Activated CD4-positive, alpha-beta T cell treated with anti-CD3 and anti-CD28 coated beads for 24 hours (primary cell): ENCODE results near the gene ST3GAL4.

Experiments used
- DNase-seq, 2 donors: peaks; one replicate each; pipeline ENCODE4 v3.0.0-alpha.2; 2020; ENCODE audit warnings: low read depth in 2 of 2

The ST3GAL4 gene

DNA sequence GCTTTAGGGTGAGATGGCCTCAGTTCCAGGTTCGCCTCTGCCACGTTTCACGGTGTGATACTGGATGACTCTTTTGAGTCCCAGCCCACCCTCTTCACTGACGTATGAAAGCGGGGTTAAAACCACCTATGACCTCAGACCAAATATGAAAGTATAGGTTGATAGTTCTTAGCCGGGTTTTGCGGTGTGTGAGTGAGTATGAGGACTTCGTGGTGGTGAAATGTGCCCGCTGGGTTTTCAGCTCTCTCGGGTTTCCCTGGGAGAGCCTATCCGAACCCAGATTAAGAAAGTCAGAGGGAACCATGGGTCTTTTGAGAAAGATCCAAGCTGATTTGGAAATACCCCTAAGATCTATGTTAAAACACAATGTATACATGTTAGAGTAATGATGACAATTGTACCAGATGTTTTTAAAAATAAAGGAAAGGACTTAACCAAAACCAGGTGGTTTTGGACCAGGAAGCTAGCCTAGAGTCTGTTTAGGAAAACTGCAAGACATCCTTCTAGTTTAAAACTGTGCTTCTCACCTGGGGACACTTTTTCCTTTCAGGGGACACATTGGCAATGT lies 25.8 kb upstream of the ST3GAL4 start:
- DNase-seq = no peak

DNA sequence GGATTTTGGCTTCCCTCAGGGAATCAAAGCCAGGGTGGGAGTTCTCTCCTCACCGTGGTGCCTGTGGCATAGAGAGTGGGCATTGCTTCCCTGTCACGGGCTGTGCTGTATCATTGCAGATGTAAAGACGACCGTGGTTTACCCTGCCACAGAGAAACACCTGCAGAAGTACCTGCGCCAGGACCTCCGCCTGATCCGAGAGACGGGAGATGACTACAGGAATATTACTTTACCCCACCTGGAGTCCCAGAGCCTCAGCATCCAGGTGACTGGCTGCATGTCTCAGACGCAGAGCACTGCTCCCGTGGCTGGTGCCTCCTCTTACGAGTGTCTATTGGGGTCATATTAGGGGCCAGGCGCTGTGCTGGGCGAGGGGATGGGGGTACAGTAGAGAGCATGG lies 24.2 kb upstream of the ST3GAL4 start:
- DNase-seq = no peak

DNA sequence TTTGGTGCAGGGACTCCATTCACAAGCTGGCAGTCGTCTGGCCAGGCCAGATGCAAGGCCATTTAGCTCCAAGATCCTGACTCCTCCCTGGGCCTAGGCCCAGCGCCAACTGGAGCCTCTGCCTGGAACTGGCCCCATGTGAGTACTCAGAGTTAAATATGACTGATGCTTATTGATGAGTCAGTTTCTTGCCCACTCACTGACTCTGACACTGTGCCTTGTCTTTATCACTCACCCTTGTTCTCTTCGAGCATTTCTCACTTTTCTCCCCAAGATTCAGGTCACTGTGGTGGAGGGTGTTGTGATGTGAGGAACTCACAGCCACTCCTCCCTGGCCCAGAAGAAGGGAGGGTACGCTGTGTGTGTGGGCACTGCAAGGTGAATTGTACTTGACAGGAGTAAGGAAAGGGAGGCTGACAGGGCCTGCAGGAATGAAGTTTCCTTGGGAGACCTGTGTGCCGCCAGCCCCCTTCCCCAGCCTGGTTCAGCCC lies 23.2 kb upstream of the ST3GAL4 start:
- no peak for DNase-seq

DNA sequence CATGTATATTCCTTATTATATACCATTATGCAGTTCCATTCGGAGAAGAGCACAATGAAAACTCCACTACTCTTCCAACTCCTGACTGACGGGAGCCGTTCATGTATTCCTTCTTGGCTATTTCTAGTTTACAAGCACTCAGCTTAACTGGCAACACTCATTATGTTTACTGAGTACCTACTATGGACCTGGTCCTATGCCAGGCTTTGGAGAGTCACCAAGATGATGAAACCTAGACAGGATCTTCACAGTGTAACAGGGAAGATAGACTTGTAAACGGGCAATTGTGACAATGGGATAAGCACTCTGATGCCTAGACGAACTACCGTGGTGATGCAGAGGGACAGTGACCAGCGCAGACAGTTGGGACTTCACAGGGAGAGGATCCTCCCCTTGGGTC lies 22.3 kb upstream of the ST3GAL4 start:
- DNase-seq = no peak

DNA sequence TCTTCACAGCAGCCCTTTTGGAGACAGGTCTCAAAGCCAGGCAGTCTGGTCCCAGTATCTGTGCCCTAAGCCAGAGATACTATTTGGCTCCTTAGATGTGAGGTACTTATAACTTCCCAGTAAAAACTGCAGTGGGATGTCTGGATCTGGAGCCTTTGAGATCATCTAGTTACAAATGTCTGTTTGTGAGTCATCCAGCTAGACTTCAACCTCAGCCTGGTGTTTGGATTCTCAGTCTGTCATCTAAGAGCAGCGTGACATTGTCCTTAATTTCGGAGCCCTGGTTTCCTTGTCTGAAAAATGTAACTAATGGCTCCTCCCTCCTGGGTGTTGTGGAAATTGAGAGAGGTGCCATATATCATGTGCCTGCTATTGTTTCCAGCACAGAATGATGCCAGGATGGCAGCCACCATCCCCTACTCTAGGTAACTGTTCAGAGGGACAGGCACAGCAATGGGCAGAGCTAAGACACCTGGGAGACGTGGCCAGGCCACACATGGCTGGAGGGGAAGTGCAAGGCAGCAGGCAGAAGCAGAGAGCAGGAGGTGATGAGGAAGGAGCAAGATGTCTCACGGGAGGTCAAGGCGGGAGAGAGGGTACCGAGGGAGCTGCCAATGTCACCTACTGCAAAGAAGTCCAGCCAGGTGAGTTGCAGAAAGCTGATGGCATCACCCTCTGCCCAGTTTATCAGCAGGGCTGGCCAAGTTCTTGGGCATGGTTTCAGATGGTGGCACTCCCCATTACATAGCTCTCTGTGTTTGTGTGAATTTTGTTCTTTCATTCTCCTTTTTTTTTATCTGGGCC lies 20.6 kb upstream of the ST3GAL4 start:
- DNase-seq = no peak

DNA sequence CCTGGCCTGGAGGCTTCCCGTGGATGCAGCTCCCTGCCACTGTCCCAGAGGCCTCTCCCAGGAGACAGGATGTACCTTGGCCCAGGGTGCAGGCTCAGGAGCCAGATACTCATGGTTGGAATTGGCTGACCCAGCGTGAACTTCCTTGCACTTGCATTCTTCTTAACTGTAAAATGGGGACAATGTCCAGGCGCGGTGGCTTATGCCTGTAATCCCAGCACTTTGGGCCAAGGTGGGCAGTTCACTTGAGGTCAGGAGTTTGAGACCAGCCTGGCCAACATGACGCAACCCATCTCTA lies 20.1 kb upstream of the ST3GAL4 start:
- no peak for DNase-seq

DNA sequence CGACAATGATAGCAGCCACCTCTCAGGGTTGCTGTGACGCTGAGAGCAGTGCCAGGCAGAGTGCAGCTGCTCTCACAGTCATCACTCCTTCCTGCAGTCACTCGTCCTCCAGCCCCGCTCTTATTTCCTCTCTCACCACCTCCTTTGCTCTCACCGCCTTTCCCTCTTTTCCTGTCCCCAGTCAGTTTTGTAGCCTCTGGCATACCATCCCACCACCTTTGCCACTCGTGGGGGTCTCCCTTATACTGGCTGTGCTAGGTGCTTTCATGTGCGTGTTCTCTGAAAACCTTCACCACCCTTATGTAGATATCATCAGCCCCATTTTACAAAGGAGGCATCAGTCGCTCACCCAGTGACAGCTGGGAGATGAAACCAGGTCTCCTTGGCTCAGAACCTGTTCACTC lies 19.3 kb upstream of the ST3GAL4 start:
- DNase-seq = no peak

DNA sequence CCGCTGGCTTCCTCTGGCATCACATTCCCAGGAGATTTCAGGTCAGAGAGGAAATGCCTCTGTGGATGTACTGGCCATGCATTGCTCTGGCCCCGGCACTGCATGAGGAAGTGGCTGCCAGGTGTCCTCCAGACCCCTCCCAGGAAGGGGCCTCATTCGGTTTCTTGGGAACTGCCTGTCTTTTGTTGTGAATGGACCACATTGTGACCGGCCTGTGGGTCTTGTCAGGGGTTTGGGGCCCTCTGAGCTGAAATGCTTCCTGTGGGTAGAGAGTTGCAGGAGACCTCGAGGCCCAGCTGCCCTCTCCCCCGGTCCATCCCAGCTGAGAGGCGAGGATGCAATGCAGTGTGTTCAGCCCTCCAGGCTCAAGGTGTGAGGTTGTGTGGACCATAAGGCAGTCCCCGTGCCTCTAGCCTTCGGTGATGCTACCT lies 18.8 kb upstream of the ST3GAL4 start:
- DNase-seq = no peak

DNA sequence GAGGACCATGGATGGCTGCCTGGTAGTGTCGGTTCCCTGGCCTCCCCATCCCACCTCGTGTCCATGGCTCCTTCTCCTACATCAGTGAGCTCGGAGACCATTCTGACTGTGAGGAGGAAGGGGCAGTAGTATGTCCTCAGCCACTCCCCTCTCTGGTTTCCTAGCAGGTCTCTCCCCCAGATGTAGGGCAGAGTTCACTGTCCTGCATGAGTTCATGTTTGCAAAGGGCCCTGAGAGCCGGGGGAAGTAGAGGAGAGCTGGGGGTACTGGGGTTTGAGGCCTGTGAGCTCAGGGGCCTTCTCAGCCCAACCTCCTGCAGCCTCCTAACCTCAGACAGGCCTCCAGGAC lies 18.4 kb upstream of the ST3GAL4 start:
- DNase-seq = no peak

DNA sequence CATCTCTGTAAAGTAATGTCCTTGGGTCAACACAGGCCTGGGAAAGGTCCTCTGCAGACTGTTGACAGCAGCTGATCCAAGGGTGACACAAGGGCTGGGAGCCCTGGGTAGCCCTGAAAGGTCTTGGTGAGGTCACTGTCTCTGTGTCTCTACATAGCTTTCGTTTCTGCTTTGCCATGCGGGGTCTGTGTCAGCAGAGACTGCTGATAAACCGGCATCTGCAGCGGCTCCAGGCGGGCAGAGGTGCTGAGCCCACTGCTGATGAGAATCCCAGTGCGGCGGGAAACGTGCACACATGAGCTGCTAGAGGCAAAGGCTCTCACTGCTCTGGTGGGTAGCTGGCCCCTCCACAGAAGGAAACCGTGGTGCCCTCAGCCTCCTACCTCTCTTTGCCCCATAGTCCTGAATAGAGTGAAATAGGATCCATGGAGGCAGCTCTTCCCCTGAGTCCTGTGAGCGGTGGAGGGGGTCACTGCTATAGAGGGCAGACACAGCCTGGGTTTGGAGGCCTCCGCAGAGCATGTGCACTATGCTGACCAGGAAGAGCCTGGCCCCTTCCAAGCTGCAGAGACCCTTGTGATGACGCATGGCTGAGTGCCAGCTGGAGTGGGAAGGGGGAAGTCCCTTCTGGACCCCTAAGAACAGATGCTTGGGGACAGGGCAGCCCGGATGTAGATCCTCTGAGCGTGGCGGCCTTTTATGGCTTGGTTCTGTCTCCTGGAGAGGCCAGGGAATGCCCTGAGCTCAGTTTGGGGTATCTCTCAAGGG lies 17.8 kb upstream of the ST3GAL4 start:
- no peak for DNase-seq

DNA sequence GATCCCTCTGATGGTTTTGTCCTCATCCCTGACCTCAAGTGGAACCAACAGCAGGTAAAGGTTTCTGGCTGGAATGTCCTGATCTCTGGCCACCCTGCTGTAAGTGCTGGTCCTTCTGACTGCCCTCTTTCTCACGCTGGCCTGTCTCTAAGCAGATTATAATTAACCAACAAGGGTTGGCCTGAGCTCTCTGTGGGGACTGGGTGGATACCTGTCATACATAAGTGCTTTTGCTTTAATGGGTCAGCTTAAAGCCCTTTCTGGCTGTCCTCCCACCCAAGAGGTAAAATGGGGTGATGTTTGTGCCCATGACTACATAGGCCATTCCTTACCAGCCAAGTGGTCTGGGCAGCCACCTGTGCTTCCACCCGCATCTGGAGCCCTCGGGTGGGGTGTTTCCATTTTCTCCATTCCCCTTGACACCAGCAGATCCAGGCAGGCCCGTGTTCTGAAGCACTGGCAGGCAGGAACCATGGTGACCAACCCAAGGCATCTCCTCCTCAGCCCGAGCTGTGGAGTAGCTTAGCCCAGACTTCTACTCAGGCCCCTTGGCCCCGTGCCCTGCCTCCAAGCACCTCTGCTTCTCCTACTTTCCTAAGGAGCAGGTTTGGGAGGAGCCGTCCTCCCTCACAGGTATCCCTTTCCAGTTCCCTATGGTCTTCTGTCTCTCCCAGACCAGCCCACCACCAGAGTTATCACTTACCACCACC lies 17.0 kb upstream of the ST3GAL4 start:
- no peak for DNase-seq

DNA sequence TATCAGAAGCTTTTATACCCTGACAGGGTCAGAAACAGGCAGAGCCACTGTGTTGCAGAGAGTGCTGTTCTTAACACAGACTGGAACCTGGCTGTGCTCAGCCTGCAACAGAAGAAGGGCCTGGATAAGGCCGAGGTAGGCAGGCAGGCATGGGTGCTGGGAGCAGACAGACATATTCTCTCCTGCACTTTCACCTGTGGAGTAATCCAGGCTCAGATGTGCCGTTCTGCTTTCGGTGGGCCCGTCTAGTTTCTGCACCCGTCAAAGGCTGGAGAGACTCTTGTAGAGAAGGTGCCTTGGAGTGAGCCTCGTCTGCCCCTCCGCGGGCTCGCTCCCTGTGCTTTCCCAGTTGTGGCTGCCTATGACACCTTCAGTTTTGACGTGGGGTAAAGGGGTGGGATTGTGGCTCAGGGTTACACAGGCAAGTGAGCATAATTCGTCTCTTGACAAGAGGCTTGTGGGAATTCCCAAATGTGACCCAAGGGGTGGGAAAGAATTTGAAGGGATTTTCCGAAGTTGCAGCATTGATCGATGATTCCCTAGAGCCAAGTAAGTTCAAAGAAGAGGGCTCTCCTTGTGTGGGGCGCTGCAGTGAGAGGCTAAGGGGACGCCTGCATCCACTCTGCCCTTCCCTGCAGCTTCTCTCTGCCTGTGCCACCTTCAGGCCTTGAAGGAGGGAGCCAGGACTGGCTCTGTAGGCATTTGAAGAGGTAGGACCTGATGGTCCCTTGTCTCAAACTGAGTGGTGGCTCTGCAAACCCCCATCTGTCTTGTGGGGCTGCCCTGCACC lies 16.2 kb upstream of the ST3GAL4 start:
- DNase-seq = no peak

DNA sequence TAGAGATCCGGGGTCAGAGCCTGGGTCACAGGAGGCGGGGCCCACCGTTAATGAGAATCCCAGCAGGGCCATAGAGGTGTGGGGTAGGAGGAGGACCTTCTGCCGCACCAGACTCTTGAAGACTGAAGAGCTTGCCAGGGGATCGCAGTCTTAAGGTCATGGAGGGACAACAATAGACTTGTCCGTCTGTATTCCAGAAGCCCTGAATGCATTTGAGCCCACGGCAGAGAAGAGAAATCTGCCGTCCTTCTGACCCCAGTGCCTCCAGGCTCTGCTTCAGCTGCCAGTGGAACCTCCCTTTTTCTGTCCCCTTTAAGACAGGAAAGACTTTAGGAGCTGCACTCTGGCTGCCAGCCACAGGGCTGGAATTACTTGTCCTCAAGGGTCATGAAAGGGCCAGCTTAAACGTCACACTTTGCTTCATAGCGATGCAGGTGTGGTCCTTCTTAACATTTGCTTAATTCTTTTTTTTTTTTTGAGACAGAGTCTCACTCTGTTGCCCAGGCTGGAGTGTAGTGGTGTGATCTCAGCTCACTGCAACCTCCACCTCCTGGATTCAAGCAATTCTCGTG lies 15.5 kb upstream of the ST3GAL4 start:
- no peak for DNase-seq

DNA sequence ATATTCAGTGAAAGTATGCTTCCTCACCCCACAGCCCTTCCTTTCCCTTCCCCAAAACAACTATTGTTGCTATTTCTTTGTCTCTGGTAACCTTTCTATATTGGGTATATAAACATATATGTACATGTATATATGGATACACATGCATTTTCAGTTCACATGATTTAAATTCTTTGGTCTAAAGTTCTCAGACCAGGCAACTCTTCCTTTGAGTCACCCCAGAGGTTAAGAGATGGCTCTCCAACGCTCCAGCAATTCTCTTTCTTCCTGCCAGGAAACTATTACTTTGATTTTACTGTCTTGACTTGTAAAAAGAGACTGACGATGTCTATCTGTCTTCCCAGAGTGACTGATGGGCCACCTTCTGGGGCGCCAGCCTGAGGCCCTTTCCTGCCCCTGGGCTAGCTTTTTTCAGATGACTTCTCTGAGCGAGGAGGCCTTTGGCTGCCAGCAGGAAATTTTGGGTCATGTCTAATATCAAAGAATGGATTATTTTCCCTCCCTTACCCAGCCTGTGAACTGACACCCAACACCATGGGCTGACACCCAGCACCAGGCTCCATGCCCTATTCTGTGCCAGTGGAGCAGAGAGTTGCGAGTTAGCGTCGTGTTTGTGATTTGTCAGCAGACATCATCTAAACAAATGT lies 14.4 kb upstream of the ST3GAL4 start:
- no peak for DNase-seq

DNA sequence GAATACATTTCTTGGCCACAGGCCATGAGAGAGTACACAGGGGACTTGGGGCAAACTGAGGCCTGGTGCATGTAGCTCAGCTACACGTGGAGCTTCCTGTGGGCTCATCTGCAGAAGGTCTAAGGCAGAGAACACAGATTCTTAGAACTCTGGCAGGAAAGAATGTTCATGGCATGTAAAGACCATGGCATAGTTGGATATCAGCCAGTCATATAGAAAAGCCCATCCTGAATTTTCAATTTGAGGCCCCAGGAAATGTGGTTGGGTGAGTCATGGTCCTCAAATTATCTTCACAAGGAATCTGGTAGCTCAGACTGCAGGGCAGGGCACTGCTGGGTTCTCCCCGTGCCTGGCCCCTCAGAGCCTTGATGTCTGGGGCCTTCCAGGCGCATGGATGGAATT lies 13.7 kb upstream of the ST3GAL4 start:
- DNase-seq = no peak

DNA sequence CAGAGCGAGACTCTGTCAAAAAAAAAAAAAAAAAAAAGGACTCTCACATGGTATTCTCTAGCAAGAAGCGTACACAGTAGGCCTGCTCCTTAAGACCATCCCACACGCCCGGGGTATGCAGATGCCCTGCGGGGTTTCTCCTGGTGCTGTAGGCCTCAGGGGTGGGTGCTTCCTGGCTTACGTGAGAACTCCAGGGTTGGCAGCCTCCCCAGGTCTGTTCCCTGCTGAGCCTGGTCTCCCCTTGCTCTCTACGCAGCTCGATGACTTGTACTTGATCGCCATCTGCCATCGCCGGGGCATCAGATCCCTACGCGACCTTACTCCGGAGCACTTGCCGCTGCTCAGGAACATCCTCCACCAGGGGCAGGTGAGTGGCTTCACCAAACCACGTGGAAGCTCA lies 12.4 kb upstream of the ST3GAL4 start:
- no peak for DNase-seq

DNA sequence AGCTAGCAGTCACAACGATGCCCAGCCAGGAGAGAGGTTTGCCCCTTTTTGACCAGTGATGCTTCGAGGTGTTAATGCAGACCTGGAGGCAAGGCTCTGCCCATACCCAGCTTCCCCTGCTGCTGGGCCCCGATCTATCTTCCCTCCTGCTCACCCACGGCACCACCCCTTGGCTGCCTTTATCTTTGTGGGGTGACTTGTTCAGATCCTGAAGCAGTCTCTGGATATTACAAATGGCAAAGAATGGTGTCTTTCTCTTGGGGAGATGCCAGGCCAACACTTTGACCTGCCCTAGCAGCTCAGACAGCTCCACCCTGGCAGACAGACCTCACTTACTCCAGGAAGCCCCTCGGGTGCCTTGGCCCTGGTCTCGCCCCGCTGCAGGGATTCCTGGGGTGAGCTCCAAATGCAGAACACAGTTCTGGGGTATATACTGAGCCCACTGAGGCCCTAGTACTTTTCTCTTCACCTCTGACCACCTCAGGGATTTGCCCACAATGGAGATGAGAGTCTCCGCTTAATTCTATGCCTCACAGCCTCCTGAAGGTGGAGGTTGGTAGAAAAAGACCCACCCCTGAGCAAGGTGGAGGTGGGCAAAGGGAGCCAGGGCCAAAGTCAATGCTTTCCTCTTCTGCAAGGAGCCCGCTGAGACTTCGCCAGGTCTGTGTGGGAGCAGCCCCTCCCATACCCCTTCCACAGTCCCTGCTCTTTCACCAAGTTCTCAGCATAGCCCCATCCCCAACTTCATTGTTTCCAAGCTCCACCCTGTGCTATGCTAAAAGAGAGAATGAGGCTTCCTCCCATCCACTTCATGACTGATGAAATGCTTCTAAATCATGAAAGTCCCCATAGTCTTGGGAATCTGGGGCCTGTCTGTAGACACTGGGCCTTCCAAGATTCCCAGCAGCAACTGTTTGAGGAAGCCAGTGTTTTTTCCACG lies 11.1 kb upstream of the ST3GAL4 start:
- no peak for DNase-seq

DNA sequence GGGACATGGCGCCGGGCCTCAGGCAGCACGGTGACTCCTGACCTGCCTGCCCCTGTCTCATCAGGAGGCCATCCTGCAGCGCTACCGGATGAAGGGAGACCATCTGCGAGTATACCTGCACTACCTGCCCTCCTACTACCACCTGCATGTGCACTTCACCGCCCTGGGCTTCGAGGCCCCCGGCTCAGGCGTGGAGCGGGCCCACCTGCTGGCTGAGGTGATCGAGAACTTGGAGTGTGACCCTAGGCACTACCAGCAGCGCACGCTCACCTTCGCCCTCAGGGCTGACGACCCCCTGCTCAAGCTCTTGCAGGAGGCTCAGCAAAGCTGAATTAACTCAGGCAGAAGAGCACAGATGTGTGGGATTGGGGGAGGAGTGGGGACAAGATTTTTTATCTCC lies 10.2 kb upstream of the ST3GAL4 start:
- no peak for DNase-seq

DNA sequence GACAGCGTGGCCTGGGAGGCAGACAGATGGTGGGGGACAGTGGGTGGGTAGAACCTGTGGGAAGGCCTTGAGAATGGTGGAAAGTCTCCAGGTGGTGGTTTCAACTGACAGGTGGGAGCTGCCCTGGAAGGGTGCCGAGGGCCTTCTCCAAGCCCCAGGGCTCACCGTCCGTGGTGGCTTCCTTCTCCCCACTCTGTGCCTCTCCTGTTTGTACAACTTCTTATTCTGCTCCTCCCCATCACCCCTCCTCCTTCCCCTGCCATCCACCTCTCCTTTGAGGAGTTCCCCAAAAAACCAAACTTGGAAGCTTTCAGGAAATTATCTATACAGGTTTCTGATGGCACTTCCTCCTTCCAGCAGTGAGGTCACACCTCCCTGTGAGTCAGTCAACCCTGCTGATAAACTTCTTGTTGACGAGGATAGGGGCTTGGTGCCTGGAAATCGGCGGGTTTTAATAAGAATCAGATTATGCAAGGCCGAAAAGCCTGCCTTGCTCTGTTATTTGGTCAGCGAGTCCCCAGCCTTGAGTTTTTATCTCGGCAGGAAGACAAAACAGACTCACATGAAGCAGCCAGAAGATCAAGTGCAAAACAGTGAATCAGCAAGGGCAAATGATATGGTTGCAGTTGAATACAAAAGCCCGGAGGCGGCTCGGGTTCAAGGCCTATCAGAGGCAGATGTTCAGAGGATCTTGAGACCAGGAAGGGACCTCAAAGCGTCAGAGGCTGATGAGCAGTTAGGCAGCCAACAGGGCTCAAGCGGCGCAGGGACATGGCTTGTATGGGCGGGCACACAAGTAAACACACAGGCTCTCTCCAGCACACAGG lies 9.5 kb upstream of the ST3GAL4 start:
- DNase-seq = no peak
